T-helper 17 cell (primary cell): ENCODE data around the gene IQGAP3. TPM values are rescaled to one million over a fixed set of nuclear protein-coding genes. Genes with fewer than 3 reads are reported as not detected.
A peak's percentile ranks its signal among the peaks of the same experiment; 100 is the strongest.

ENCODE experiments used
- ATAC-seq: fragments of 150-1000 bp; cut with Tn5 transposase; 2 replicates; pipeline ENCODE4 v1.10.0; 2021; ENCODE audit warnings: mild to moderate bottlenecking, moderate library complexity
- DNase-seq, 3 donors: peaks; one replicate each; pipeline versions ENCODE4 v3.0.0 to v3.0.0-alpha.2; 2020 to 2021
- H3K9me3 ChIP-seq: one replicate; pipeline ENCODE4 v1.7.0; 2013; ENCODE audit warnings: low read length, mild to moderate bottlenecking; ENCODE audit not compliant: control insufficient read depth, poor library complexity, severe bottlenecking
- H3K27ac Mint-ChIP-seq: one replicate; pipeline ENCODE4 v1.8.0; 2022; ENCODE audit warnings: mild to moderate bottlenecking, moderate library complexity, mixed read lengths
- H3K27me3 Mint-ChIP-seq: one replicate; pipeline ENCODE4 v1.8.0; 2022; ENCODE audit warnings: mixed read lengths
- H3K36me3 Mint-ChIP-seq: one replicate; pipeline ENCODE4 v1.8.0; 2022; ENCODE audit warnings: low read depth, mixed read lengths
- H3K4me1 Mint-ChIP-seq: one replicate; pipeline ENCODE4 v1.8.0; 2022; ENCODE audit warnings: mild to moderate bottlenecking, mixed read lengths
- H3K4me3 Mint-ChIP-seq: one replicate; pipeline ENCODE4 v1.8.0; 2022; ENCODE audit warnings: mild to moderate bottlenecking, moderate library complexity, mixed read lengths
- total RNA-seq, 4 donors: library from RNA in 2 of 4; stranded (reverse) in 2 of 4; gene quantifications; one replicate each; pipeline ENCODE4 v1.2.3 and lab custom pipeline; 2022 to 2026

Gene IQGAP3
- total RNA-seq, 2 donors from 2014 or later = not detected

- no peak for ATAC-seq
- Mint-ChIP-seq H3K27ac (peak overlapping the region; percentile 99), H3K4me1 (peaks cover 43% of the 10 kb centered on the region), H3K27me3 (no peaks in the 10 kb centered on the region), H3K36me3 (peaks cover 12% of the 10 kb centered on the region), H3K4me3 (peak overlapping the region; percentile 45)
- no peak for DNase-seq
- no peaks in the 10 kb centered on the region for H3K9me3 ChIP-seq
Measured at GRCh38 chr1:156479093-156480015, 93.0 kb downstream of the IQGAP3 start.

GRCh38 chr1:156478250-156478627 is 94.1 kb downstream of the IQGAP3 start:
- no peaks in the 10 kb centered on the region for H3K27me3 Mint-ChIP-seq
- peaks cover 16% of the 10 kb centered on the region for H3K36me3 Mint-ChIP-seq
- peak overlapping the region; percentile 80 for H3K27ac Mint-ChIP-seq
- DNase-seq = no peak
- no peak for ATAC-seq
- H3K4me1 Mint-ChIP-seq = peaks cover 35% of the 10 kb centered on the region
- H3K9me3 ChIP-seq = no peaks in the 10 kb centered on the region
- H3K4me3 Mint-ChIP-seq = no peak overlapping the region

GRCh38 chr1:156477526-156478249 is 94.7 kb downstream of the IQGAP3 start:
- no peak for ATAC-seq
- Mint-ChIP-seq H3K4me1 (peaks cover 30% of the 10 kb centered on the region), H3K27me3 (no peaks in the 10 kb centered on the region), H3K27ac (peak overlapping the region; percentile 80), H3K4me3 (no peak overlapping the region), H3K36me3 (peaks cover 16% of the 10 kb centered on the region)
- H3K9me3 ChIP-seq = no peaks in the 10 kb centered on the region
- no peak for DNase-seq

- no peaks in the 10 kb centered on the region for H3K9me3 ChIP-seq
- ATAC-seq (no peak), DNase-seq (no peak)
- Mint-ChIP-seq H3K4me1 (peaks cover 23% of the 10 kb centered on the region), H3K36me3 (peaks cover 14% of the 10 kb centered on the region), H3K27me3 (no peaks in the 10 kb centered on the region), H3K27ac (peak overlapping the region; percentile 80), H3K4me3 (no peak overlapping the region)
Measured at GRCh38 chr1:156476501-156477298, 95.7 kb downstream of the IQGAP3 start.

DNA sequence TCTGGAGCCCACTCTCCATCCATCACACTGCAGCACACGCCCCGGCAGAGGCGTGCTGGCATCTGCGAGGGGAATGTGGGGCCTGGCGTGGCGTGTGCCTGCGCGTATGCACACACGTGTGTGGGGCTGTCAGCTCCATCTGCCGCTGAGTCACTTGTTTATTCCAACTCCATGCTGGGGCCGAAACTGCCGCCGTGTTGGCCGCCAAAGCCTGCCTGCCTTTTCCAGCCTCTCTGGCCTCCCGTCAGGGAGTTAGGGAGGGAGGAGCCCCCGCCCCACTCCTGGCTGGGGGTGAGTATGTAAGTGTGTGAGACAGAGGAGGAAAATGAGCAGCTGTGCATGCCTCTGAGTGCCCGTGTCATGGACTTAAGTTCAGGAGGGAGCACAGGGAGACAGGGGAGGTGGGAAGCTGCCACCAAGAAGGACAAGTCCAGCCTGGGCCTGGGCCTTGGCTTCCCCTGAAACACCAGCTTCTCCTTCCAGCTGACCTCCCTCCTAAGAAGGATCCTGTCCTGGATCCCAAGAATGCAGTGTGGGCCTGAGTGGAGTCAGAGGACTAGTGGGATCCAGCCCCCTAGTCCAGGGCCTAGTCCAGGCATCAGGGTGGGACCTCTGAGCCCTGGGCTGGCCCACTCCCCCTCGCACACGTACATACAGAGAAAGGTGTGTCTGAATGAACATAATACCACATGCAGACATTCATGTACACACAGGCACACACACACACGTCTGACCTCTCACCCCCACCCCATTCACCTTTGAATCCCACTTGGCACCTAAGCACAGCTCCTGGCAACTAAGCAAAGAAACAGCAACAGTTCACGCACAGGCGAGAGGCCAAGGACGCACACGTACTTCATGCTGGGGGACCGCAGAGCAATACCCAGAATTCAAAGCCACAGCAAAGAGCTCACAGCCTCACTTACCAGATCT is 96.5 kb downstream of the IQGAP3 start:
- no peaks in the 10 kb centered on the region for H3K27me3 Mint-ChIP-seq
- peak overlapping the region; percentile 78 for H3K27ac Mint-ChIP-seq
- DNase-seq = no peak
- H3K4me1 Mint-ChIP-seq = peaks cover 14% of the 10 kb centered on the region
- H3K9me3 ChIP-seq = no peaks in the 10 kb centered on the region
- ATAC-seq = no peak
- no peak overlapping the region for H3K4me3 Mint-ChIP-seq
- H3K36me3 Mint-ChIP-seq = peaks cover 12% of the 10 kb centered on the region

Other genes starting within 250 kb of the IQGAP3 start
- 10 to 100 TPM; 75.3 to 77.6 TPM for gene CCT3, start 234.3 kb downstream of the IQGAP3 start, total RNA-seq
- gene TSACC, start 234.0 kb downstream of the IQGAP3 start, total RNA-seq = under 1 TPM in 1 of 2 donors, not detected in 1; 0.40 TPM
- not detected for gene RHBG, start 203.4 kb downstream of the IQGAP3 start, total RNA-seq
- gene MEF2D, start 71.8 kb downstream of the IQGAP3 start, total RNA-seq = 100 to 1,000 TPM; 142 to 157 TPM
- under 1 TPM in 1 of 2 donors, not detected in 1; 0.94 TPM for gene TTC24, start 7.2 kb upstream of the IQGAP3 start, total RNA-seq
- gene NAXE, start 19.2 kb upstream of the IQGAP3 start, total RNA-seq = 10 to 100 TPM; 27.5 to 32.0 TPM
- gene GPATCH4, start 28.9 kb upstream of the IQGAP3 start, total RNA-seq = 10 to 100 TPM; 39.2 to 39.6 TPM
- under 1 TPM in 1 of 2 donors, not detected in 1; 0.35 TPM for gene HAPLN2, start 46.9 kb upstream of the IQGAP3 start, total RNA-seq
- gene BCAN, start 69.6 kb upstream of the IQGAP3 start, total RNA-seq = not detected
- not detected for gene NES, start 104.8 kb upstream of the IQGAP3 start, total RNA-seq
- 1 to 10 TPM; 1.5 to 4.5 TPM for gene CRABP2, start 133.0 kb upstream of the IQGAP3 start, total RNA-seq
- gene METTL25B, start 155.9 kb upstream of the IQGAP3 start, total RNA-seq = 10 to 100 TPM; 13.1 to 21.6 TPM
- gene ISG20L2, start 156.2 kb upstream of the IQGAP3 start, total RNA-seq = 10 to 100 TPM; 41.4 to 54.2 TPM
- gene MRPL24, start 168.5 kb upstream of the IQGAP3 start, total RNA-seq = 10 to 100 TPM; 18.7 to 25.1 TPM
- gene HDGF, start 179.1 kb upstream of the IQGAP3 start, total RNA-seq = 100 to 1,000 TPM in 1 of 2 donors, 10 to 100 TPM in 1; 75.3 to 100 TPM
- gene PRCC, start 195.0 kb upstream of the IQGAP3 start, total RNA-seq = 10 to 100 TPM; 51.0 to 82.4 TPM
- gene SH2D2A, start 244.3 kb upstream of the IQGAP3 start, total RNA-seq = 100 to 1,000 TPM; 129 to 137 TPM